ENCODE data around the gene PAX5.

GRCh38 chr9:36861528-36862205 is 172.4 kb downstream of the PAX5 start:
- TF ChIP-seq EZH2phosphoT487 (IDR thresholded peaks at IDR 0.05; ENCODE audit: low read length) (no peak), CTCF (IDR thresholded peaks at IDR 0.05; ENCODE audit: low read length) (no peak)
